Astrocyte (in vitro differentiated cells and primary cell): ENCODE results near the gene AGBL4. TPM values are rescaled to one million over a fixed set of nuclear protein-coding genes. Genes with fewer than 3 reads are reported as not detected.

Experiments used
- DNase-seq: peaks from one replicate; pipeline ENCODE4 v3.0.0-alpha.2; 2010; ENCODE audit warnings: low read depth
- FAIRE-seq: peaks from 2 replicates; lab custom pipeline; 2011; peaks lifted over from hg19 to GRCh38; lab: Jason Lieb, UNC
- H2AFZ ChIP-seq: 2 replicates; pipeline ENCODE4 v1.6.0; 2012; ENCODE audit warnings: low read depth, low read length, inconsistent platforms
- H3K27ac ChIP-seq: 2 replicates; pipeline ENCODE4 v1.5.1; 2011; ENCODE audit warnings: low read depth, low read length, inconsistent platforms
- H3K27me3 ChIP-seq: 2 replicates; pipeline ENCODE4 v1.6.0; 2011; ENCODE audit warnings: low read length, inconsistent platforms; ENCODE audit not compliant: insufficient read depth
- H3K36me3 ChIP-seq: 2 replicates; pipeline ENCODE4 v1.5.1; 2011; ENCODE audit warnings: low read length, inconsistent platforms; ENCODE audit not compliant: insufficient read depth
- H3K4me1 ChIP-seq: 2 replicates; pipeline ENCODE4 v1.5.1; 2011; ENCODE audit warnings: low read length, inconsistent platforms; ENCODE audit not compliant: insufficient read depth
- H3K4me2 ChIP-seq: 2 replicates; pipeline ENCODE4 v1.6.0; 2012; ENCODE audit warnings: low read length, inconsistent platforms
- H3K4me3 ChIP-seq: 2 replicates; pipeline ENCODE4 v1.5.1; 2011; ENCODE audit warnings: low read depth, mild to moderate bottlenecking, low read length, inconsistent platforms; ENCODE audit not compliant: insufficient read depth
- H3K79me2 ChIP-seq: 2 replicates; pipeline ENCODE4 v1.6.0; 2012; ENCODE audit warnings: mild to moderate bottlenecking, low read length, inconsistent platforms; ENCODE audit not compliant: insufficient read depth
- H3K9ac ChIP-seq: 2 replicates; pipeline ENCODE4 v1.6.0; 2012; ENCODE audit warnings: mild to moderate bottlenecking, low read length, inconsistent platforms
- H3K9me3 ChIP-seq: 2 replicates; pipeline ENCODE4 v1.5.1; 2012; ENCODE audit warnings: low read depth, mild to moderate bottlenecking, low read length, inconsistent platforms; ENCODE audit not compliant: insufficient read depth
- H4K20me1 ChIP-seq: 2 replicates; pipeline ENCODE4 v1.6.0; 2012; ENCODE audit warnings: low read length, inconsistent platforms; ENCODE audit not compliant: insufficient read depth
- H3K27ac Mint-ChIP-seq: one replicate; pipeline ENCODE4 v1.8.0; 2021; ENCODE audit warnings: mild to moderate bottlenecking, mixed read lengths; ENCODE audit not compliant: unreplicated experiment
- H3K27me3 Mint-ChIP-seq: one replicate; pipeline ENCODE4 v1.8.0; 2021; ENCODE audit warnings: low read depth, mixed read lengths; ENCODE audit not compliant: unreplicated experiment
- H3K36me3 Mint-ChIP-seq: one replicate; pipeline ENCODE4 v1.8.0; 2021; ENCODE audit warnings: low read depth, mixed read lengths; ENCODE audit not compliant: unreplicated experiment
- H3K4me1 Mint-ChIP-seq: one replicate; pipeline ENCODE4 v1.8.0; 2021; ENCODE audit warnings: low read depth, mixed read lengths; ENCODE audit not compliant: unreplicated experiment
- H3K4me3 Mint-ChIP-seq: one replicate; pipeline ENCODE4 v1.8.0; 2021; ENCODE audit warnings: mild to moderate bottlenecking, moderate library complexity, mixed read lengths; ENCODE audit not compliant: unreplicated experiment
- H3K9me3 Mint-ChIP-seq: one replicate; pipeline ENCODE4 v1.8.0; 2021; ENCODE audit warnings: mild to moderate bottlenecking, mixed read lengths; ENCODE audit not compliant: unreplicated experiment
- CTCF ChIP-seq: IDR thresholded peaks from 2 replicates; pipeline ENCODE4 v1.5.1; 2011; ENCODE audit warnings: low read depth, mild to moderate bottlenecking, inconsistent platforms, low read length, moderate library complexity; ENCODE audit not compliant: insufficient read depth
- EZH2 ChIP-seq: IDR thresholded peaks from 2 replicates; pipeline ENCODE4 v1.6.1; 2012; ENCODE audit warnings: mild to moderate bottlenecking, low read length, inconsistent platforms; ENCODE audit not compliant: insufficient read depth
- total RNA-seq: library from RNA; stranded (reverse); gene quantifications from 2 replicates; pipeline ENCODE4 v1.2.1, GENCODE V29; 2021

AGBL4 gene
- total RNA-seq, 1 donor from 2014 or later, result not detected

DNA sequence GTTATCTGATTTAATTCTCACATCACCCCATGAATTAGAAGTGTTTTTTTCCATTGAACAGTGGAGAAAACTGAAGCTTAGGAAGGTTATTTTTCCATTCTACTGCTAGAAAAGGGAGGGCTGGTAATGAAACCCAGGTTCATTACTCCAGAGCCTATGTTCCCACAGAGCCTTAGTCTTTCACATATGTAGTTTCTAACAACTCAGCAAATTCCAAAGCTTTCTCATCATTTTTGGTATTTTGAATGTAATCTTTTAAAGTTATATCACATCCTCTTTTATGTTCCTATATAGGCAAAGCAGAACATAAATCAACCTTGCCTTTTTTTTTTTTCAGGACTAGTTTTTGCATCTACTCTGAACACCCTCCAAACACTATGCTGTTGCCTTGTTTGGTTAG, 1115.1 kb downstream of the AGBL4 start:
- Mint-ChIP-seq H3K4me3 (no peak overlapping the region), H3K4me1 (no peaks in the 10 kb centered on the region), H3K27ac (no peak overlapping the region), H3K27me3 (peaks cover 3% of the 10 kb centered on the region), H3K36me3 (no peaks in the 10 kb centered on the region), H3K9me3 (no peaks in the 10 kb centered on the region)
- Histone ChIP-seq H3K79me2 (no peaks in the 10 kb centered on the region), H4K20me1 (no peaks in the 10 kb centered on the region), H2AFZ (no peak overlapping the region), H3K4me1 (no peaks in the 10 kb centered on the region), H3K4me3 (no peak overlapping the region), H3K9me3 (no peaks in the 10 kb centered on the region), H3K36me3 (no peaks in the 10 kb centered on the region), H3K27ac (no peak overlapping the region), H3K9ac (no peak overlapping the region), H3K27me3 (no peaks in the 10 kb centered on the region), H3K4me2 (no peak overlapping the region)
- DNase-seq (no peak), FAIRE-seq (no peak)
- TF ChIP-seq EZH2 (no peak), CTCF (no peak)

DNA sequence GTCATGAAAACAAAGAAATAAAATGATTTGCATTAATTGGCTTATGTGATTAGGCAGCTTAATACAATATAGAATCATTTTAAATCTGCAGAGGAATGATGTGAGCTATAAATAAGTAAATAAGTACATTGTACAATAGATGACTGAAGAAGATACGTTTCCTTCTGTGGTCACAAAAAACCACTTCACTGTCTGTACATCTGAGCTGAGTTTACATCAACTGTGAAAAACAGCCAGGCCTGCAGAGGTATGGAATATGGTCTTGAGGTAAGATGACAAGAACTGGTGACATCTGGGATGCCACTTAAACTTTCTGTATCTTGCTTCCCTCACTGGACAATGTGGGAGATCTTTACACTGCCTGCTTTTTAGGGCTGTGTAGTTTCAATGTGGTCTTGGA, 1117.0 kb downstream of the AGBL4 start:
- no peak for TF ChIP-seq CTCF
- no peak for TF ChIP-seq EZH2
- no peak for FAIRE-seq
- H3K9me3 Mint-ChIP-seq, result peaks cover under 1% of the 10 kb centered on the region

GRCh38 chr1:48906164-48906563, 1117.6 kb downstream of the AGBL4 start:
- H3K27me3 ChIP-seq, result no peaks in the 10 kb centered on the region
- no peaks in the 10 kb centered on the region for H3K36me3 ChIP-seq
- peaks cover 6% of the 10 kb centered on the region for H3K27me3 Mint-ChIP-seq
- H2AFZ ChIP-seq, result no peak overlapping the region
- H3K4me1 Mint-ChIP-seq, result no peaks in the 10 kb centered on the region
- no peak overlapping the region for H3K4me3 Mint-ChIP-seq
- DNase-seq (no peak), FAIRE-seq (no peak)
- no peak overlapping the region for H3K27ac Mint-ChIP-seq
- H3K4me1 ChIP-seq, result no peaks in the 10 kb centered on the region
- H4K20me1 ChIP-seq, result no peaks in the 10 kb centered on the region
- peaks cover 1% of the 10 kb centered on the region for H3K9me3 Mint-ChIP-seq
- H3K4me2 ChIP-seq, result no peak overlapping the region
- H3K36me3 Mint-ChIP-seq, result no peaks in the 10 kb centered on the region
- H3K4me3 ChIP-seq, result no peak overlapping the region
- no peaks in the 10 kb centered on the region for H3K9me3 ChIP-seq
- TF ChIP-seq EZH2, result no peak
- no peak for TF ChIP-seq CTCF
- H3K79me2 ChIP-seq, result no peaks in the 10 kb centered on the region
- H3K27ac ChIP-seq, result no peak overlapping the region
- H3K9ac ChIP-seq, result no peak overlapping the region

More for the DNA sequence above, 1117.0 kb downstream of the AGBL4 start:
- Mint-ChIP-seq H3K36me3 (no peaks in the 10 kb centered on the region), H3K4me1 (no peaks in the 10 kb centered on the region), H3K27me3 (peaks cover 6% of the 10 kb centered on the region), H3K27ac (no peak overlapping the region), H3K4me3 (no peak overlapping the region)
- Histone ChIP-seq H3K9ac (no peak overlapping the region), H3K36me3 (no peaks in the 10 kb centered on the region), H3K27ac (no peak overlapping the region), H3K27me3 (no peaks in the 10 kb centered on the region), H3K9me3 (no peaks in the 10 kb centered on the region), H3K4me2 (no peak overlapping the region), H4K20me1 (no peaks in the 10 kb centered on the region), H3K4me3 (no peak overlapping the region), H3K4me1 (no peaks in the 10 kb centered on the region), H3K79me2 (no peaks in the 10 kb centered on the region), H2AFZ (no peak overlapping the region)
- no peak for DNase-seq
